HG02623 (cell line): Measurements from ENCODE around the gene XRCC4.
A peak's percentile ranks its signal among the peaks of the same experiment; 100 is the strongest.

ENCODE experiments used
- ATAC-seq: cut with Tn5 transposase; IDR thresholded peaks from one replicate; pipeline ENCODE4 v1.9.1; 2021; ENCODE audit warnings: moderate library complexity; ENCODE audit not compliant: unreplicated experiment

Gene XRCC4

GRCh38 chr5:83069096-83069799 lies 8.1 kb upstream of the XRCC4 start:
- ATAC-seq: no peak

GRCh38 chr5:83071286-83072051 lies 5.9 kb upstream of the XRCC4 start:
- no peak for ATAC-seq

GRCh38 chr5:83072966-83073365 lies 4.4 kb upstream of the XRCC4 start:
- no peak for ATAC-seq

- ATAC-seq: peak; percentile 1
These were observed 415 bp downstream of the XRCC4 start for GRCh38 chr5:83077662-83078261.

- no peak for ATAC-seq
These were observed 5.4 kb downstream of the XRCC4 start for GRCh38 chr5:83082750-83083149.

DNA sequence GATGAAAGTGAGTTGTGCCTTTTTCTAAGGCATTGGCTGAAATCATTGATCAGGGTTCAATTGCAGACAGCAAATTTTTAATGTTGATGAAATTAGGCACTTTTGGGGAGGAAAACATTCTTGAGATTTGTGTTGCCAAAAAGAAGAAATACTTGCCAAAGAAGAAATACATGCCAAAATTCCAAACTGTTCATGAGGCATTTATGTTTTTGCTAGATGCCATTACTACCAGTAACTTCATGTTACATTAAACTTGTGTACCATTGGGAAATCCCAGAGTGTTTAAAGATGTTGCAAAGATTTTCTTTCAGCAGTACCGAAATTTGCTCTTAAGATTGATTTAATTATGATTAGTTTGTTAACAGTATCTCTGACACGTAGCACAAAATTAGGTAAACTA lies 7.0 kb downstream of the XRCC4 start:
- ATAC-seq: no peak

GRCh38 chr5:83085106-83085505 lies 7.8 kb downstream of the XRCC4 start:
- ATAC-seq: no peak

- no peak for ATAC-seq
These were observed 12.8 kb downstream of the XRCC4 start for GRCh38 chr5:83090169-83090568.

GRCh38 chr5:83092619-83093018 lies 15.3 kb downstream of the XRCC4 start:
- ATAC-seq: no peak

- no peak for ATAC-seq
These were observed 16.3 kb downstream of the XRCC4 start for GRCh38 chr5:83093692-83094091.

DNA sequence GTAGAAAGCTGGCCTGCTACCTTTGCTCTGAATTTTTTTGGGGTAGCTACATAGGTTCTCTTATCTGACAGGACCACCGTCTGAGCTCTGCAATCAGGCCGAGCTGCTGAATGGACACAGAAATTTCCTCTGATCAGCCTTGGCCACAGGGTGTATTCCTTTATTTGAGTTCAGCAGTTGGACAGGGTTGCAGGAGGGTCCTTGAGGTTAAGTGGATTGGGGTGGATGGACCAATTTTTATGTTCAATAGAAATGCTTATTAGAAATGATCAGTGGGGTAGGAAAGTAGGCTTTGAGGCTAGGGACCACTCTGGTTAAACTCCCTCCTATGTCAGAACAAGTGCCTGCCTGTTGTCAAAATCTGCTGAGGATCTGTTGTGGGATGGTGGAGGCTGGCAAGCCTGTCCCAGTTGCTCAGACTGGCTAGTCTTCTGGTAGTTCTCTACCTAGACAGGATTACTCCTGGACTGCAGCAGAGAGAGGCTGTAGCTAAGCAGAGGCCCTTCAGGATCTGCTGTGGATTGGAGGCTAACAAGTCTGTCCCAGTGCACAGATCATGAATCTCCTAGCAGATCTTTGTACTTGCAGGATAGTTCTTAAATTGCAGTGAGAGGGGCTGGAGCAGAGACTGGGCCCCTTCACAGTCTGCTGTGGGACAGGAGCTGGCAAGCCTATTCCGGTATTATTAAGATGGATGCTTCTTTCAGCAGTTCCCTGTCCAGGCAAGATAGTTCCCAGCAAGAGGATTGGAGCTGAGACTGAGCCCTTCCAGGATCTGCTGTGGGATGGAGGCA lies 18.0 kb downstream of the XRCC4 start:
- ATAC-seq: no peak

DNA sequence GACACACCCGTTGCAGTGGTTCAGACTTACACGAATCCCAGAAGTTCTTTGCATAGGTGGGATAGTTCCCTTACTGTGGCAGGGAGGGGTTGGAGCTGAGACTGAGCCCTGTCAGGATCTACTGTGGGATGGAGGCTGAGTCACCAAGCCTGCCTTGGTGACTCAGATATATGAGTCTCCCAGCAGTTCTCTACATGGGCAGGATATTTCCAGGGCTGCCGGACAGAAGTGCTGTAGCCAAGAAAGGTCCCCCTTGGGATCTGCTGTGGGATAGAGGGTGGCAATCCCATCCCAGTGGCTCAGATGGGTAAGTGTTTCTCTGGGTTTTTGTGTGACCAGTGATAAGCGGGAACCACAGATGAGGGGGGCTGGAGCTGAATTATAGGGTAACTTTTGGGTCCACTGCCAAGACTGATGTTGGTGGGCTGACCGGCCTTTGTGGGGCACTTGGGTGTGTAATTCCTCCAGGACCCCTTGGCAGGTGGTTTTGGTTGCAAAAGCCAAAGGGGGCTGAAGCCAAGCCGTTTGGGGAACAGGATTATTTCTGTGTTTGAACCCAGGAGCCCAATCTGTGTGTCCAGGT lies 18.7 kb downstream of the XRCC4 start:
- no peak for ATAC-seq

- ATAC-seq: no peak
These were observed 19.5 kb downstream of the XRCC4 start for GRCh38 chr5:83096660-83097339.

DNA sequence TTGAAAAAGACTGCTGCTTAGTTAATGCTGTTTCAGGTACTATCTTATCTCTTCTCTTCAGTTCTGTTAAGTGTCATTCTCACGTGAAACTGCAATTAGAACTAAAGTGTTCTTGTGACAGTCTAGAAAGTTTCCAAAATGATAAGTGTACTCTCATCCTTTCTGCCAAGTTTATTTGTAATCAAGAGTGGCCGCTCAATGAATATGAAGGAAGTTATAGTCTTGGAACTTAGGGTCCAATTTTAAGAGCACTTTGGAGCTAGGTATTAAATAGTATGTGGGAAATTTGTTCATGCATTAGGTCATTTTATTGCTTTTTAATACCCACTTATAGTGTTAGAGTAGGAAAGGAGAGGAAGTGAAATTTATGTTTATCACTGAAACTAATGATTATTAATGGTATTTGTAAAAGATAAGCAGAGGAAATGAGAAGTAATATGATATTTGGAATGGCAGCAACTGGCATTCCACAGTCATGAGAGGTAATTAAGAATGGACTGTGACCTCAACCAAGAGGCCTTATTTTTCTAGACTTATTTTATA lies 20.4 kb downstream of the XRCC4 start:
- ATAC-seq: no peak

DNA sequence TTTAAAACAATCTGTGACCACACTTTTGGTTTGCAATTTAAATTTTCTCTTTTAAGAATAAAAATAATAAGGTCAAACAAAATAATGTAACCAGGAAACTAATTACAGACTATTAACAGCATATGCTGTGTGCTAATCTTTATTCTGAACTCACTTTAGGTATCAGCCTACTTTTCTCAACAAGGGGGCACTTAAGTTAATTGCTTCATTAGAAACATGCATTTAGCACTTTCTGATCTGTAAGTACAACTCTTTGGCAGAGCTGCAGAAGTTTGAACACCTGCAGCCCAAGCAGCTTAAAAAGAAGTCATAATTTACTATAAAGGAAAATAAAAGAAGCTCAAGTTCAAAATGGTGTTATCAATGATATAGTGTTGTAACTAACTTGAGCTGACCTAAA lies 21.7 kb downstream of the XRCC4 start:
- no peak for ATAC-seq

DNA sequence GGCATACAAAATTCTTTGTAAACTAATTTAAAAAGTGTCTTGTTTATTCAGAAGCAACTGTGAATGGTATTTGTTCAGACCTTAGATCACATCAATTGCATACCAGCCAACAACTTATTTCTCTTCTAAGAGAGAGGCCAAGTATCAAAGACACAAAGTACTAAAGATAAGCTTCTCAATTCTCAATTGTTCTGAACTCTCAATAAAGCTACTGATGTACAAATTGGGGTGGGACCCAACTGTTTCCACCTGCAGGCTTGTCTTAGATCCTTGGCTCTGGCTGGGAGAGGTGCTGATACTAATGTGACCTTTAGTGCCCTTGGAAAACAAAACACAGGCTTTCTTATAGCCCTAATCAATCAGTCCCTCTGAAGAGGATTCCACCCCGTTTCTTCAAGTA lies 22.1 kb downstream of the XRCC4 start:
- ATAC-seq: no peak

GRCh38 chr5:83101514-83101913 lies 24.2 kb downstream of the XRCC4 start:
- ATAC-seq: no peak

GRCh38 chr5:83102364-83102980 lies 25.1 kb downstream of the XRCC4 start:
- no peak for ATAC-seq

DNA sequence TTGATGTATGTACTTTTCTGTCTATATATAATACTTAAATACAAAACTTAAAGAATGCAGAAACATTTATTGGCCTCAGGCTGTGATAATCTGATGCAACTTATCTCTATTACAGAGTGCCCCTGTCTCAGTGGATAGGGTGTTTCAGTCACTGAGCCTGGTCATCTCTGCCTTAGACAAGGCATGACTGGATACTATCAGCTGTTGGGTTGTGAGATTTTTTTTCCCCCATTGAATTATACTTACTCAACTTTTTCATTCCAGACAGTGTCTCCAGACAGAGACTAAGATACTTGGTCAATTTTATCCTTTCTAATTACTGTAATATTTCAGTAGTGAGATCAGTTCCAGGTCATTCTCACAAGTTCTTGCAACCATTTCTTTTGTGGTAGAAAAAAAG lies 26.7 kb downstream of the XRCC4 start:
- ATAC-seq: no peak
